KOPT-K1 (cell line): ENCODE data around the gene TMEM208.

ENCODE experiments used
- H3K27ac ChIP-seq: fragments of 200-600 bp; sonication (generic); 2 replicates; pipeline ENCODE4 v1.5.1; 2016; ENCODE audit warnings: antibody characterized with exemption, mild to moderate bottlenecking, low read depth, low read length; ENCODE audit not compliant: poor library complexity, severe bottlenecking
- H3K36me3 ChIP-seq: fragments of 200-600 bp; sonication (generic); 2 replicates; pipeline ENCODE4 v1.5.1; 2017; ENCODE audit warnings: antibody characterized with exemption, mild to moderate bottlenecking, low read length, moderate library complexity; ENCODE audit not compliant: insufficient read depth
- H3K9me3 ChIP-seq: fragments of 200-600 bp; sonication (generic); 2 replicates; pipeline ENCODE4 v1.5.1; 2017; ENCODE audit warnings: antibody characterized with exemption, low read length, mild to moderate bottlenecking; ENCODE audit not compliant: insufficient read depth, poor library complexity, severe bottlenecking

TMEM208 gene

GRCh38 chr16:67212766-67213165 is 14.2 kb upstream of the TMEM208 start:
- Histone ChIP-seq H3K36me3 (no peaks in the 10 kb centered on the region), H3K27ac (no peak overlapping the region), H3K9me3 (no peaks in the 10 kb centered on the region)

GRCh38 chr16:67213197-67214019 is 13.5 kb upstream of the TMEM208 start:
- H3K36me3 ChIP-seq = no peaks in the 10 kb centered on the region
- no peak overlapping the region for H3K27ac ChIP-seq
- H3K9me3 ChIP-seq = no peaks in the 10 kb centered on the region

GRCh38 chr16:67215706-67216105 is 11.2 kb upstream of the TMEM208 start:
- no peaks in the 10 kb centered on the region for H3K9me3 ChIP-seq
- H3K27ac ChIP-seq = no peak overlapping the region
- no peaks in the 10 kb centered on the region for H3K36me3 ChIP-seq

- Histone ChIP-seq H3K27ac (no peak overlapping the region), H3K9me3 (no peaks in the 10 kb centered on the region), H3K36me3 (no peaks in the 10 kb centered on the region)
Measured at GRCh38 chr16:67216612-67217490, 10.1 kb upstream of the TMEM208 start.

- Histone ChIP-seq H3K27ac (no peak overlapping the region), H3K9me3 (no peaks in the 10 kb centered on the region), H3K36me3 (peaks cover 11% of the 10 kb centered on the region)
Measured at GRCh38 chr16:67223992-67224391, 2.9 kb upstream of the TMEM208 start.

GRCh38 chr16:67226295-67226803 is 581 bp upstream of the TMEM208 start:
- no peaks in the 10 kb centered on the region for H3K9me3 ChIP-seq
- H3K27ac ChIP-seq = peak overlapping the region; percentile 70

GRCh38 chr16:67227567-67227921 is 614 bp downstream of the TMEM208 start:
- H3K36me3 ChIP-seq = peaks cover 43% of the 10 kb centered on the region
- H3K9me3 ChIP-seq = no peaks in the 10 kb centered on the region
- H3K27ac ChIP-seq = peak overlapping the region; percentile 70

More at GRCh38 chr16:67226295-67226803, 581 bp upstream of the TMEM208 start:
- H3K36me3 ChIP-seq = peaks cover 34% of the 10 kb centered on the region

GRCh38 chr16:67228034-67228785 is 1.3 kb downstream of the TMEM208 start:
- H3K36me3 ChIP-seq = peaks cover 45% of the 10 kb centered on the region
- no peaks in the 10 kb centered on the region for H3K9me3 ChIP-seq
- H3K27ac ChIP-seq = peak overlapping the region; percentile 70

GRCh38 chr16:67228905-67229304 is 2.0 kb downstream of the TMEM208 start:
- Histone ChIP-seq H3K9me3 (no peaks in the 10 kb centered on the region), H3K36me3 (peaks cover 49% of the 10 kb centered on the region), H3K27ac (no peak overlapping the region)

GRCh38 chr16:67229906-67230808 is 3.2 kb downstream of the TMEM208 start:
- peaks cover 58% of the 10 kb centered on the region for H3K36me3 ChIP-seq

GRCh38 chr16:67230809-67231660 is 4.1 kb downstream of the TMEM208 start:
- no peaks in the 10 kb centered on the region for H3K9me3 ChIP-seq
- no peak overlapping the region for H3K27ac ChIP-seq
- peaks cover 61% of the 10 kb centered on the region for H3K36me3 ChIP-seq

More at GRCh38 chr16:67229906-67230808, 3.2 kb downstream of the TMEM208 start:
- Histone ChIP-seq H3K27ac (no peak overlapping the region), H3K9me3 (no peaks in the 10 kb centered on the region)

GRCh38 chr16:67233596-67233995 is 6.7 kb downstream of the TMEM208 start:
- Histone ChIP-seq H3K9me3 (no peaks in the 10 kb centered on the region), H3K27ac (no peak overlapping the region), H3K36me3 (peaks cover 71% of the 10 kb centered on the region)

- Histone ChIP-seq H3K27ac (no peak overlapping the region), H3K36me3 (peaks cover 71% of the 10 kb centered on the region), H3K9me3 (no peaks in the 10 kb centered on the region)
Measured at GRCh38 chr16:67234180-67234597, 7.3 kb downstream of the TMEM208 start.
